ENCODE results near the gene ERF.

Gene ERF

GRCh38 chr19:42229855-42230351 lies 25.0 kb downstream of the ERF start:
- H3K9me3 ChIP-seq (ENCODE audit: control insufficient read depth, insufficient read depth, low read length) = no peaks in the 10 kb centered on the region
- H3K27ac ChIP-seq (ENCODE audit: low read depth, low read length) = no peak overlapping the region
- H4K20me1 ChIP-seq (ENCODE audit: control insufficient read depth, insufficient read depth, low read depth, low read length) = peaks cover 5% of the 10 kb centered on the region; the same call in 1 of the 2 replicates
- H3K4me2 ChIP-seq (ENCODE audit: low read length) = no peak overlapping the region
- H3K9me2 ChIP-seq (replicated peaks; ENCODE audit: control insufficient read depth, low read length) = no peaks in the 10 kb centered on the region
- H3K4me1 ChIP-seq (ENCODE audit: control insufficient read depth, low read length) = no peaks in the 10 kb centered on the region
- no peaks in the 10 kb centered on the region for H3K27me3 ChIP-seq (ENCODE audit: control insufficient read depth, low read length)
- H3K36me3 ChIP-seq (ENCODE audit: control insufficient read depth, low read length) = peaks cover 92% of the 10 kb centered on the region
- peaks cover 9% of the 10 kb centered on the region for H3F3A ChIP-seq (ENCODE audit: control insufficient read depth, insufficient read depth)
- no peak overlapping the region for H3K4me3 ChIP-seq (ENCODE audit: low read length)
- peaks cover 39% of the 10 kb centered on the region for H3K79me2 ChIP-seq (ENCODE audit: control insufficient read depth, low read length)
- TF ChIP-seq CTCF (IDR thresholded peaks at IDR 0.05; ENCODE audit: low read depth, low read length, poor library complexity, severe bottlenecking) (no peak), EZH2phosphoT487 (IDR thresholded peaks at IDR 0.05; ENCODE audit: borderline replicate concordance, low read length) (no peak)

GRCh38 chr19:42229301-42229854 lies 25.6 kb downstream of the ERF start:
- H3K27me3 ChIP-seq (ENCODE audit: control insufficient read depth, low read length) = no peaks in the 10 kb centered on the region
- no peaks in the 10 kb centered on the region for H3K4me1 ChIP-seq (ENCODE audit: control insufficient read depth, low read length)
- H3K4me3 ChIP-seq (ENCODE audit: low read length) = no peak overlapping the region
- peaks cover 45% of the 10 kb centered on the region for H3K79me2 ChIP-seq (ENCODE audit: control insufficient read depth, low read length)
- peaks cover 93% of the 10 kb centered on the region for H3K36me3 ChIP-seq (ENCODE audit: control insufficient read depth, low read length)
- H3K9me3 ChIP-seq (ENCODE audit: control insufficient read depth, insufficient read depth, low read length) = no peaks in the 10 kb centered on the region
- H3K27ac ChIP-seq (ENCODE audit: low read depth, low read length) = no peak overlapping the region
- no peaks in the 10 kb centered on the region for H3K9me2 ChIP-seq (replicated peaks; ENCODE audit: control insufficient read depth, low read length)
- peaks cover 9% of the 10 kb centered on the region for H3F3A ChIP-seq (ENCODE audit: control insufficient read depth, insufficient read depth)
- TF ChIP-seq CTCF (IDR thresholded peaks at IDR 0.05; ENCODE audit: low read depth, low read length, poor library complexity, severe bottlenecking) (peak; percentile 39), EZH2phosphoT487 (IDR thresholded peaks at IDR 0.05; ENCODE audit: borderline replicate concordance, low read length) (no peak)
- H3K4me2 ChIP-seq (ENCODE audit: low read length) = no peak overlapping the region
- H4K20me1 ChIP-seq (ENCODE audit: control insufficient read depth, insufficient read depth, low read depth, low read length) = peaks cover 5% of the 10 kb centered on the region; the same call in 1 of the 2 replicates

- Histone ChIP-seq H3K9me2 (replicated peaks; ENCODE audit: control insufficient read depth, low read length) (no peaks in the 10 kb centered on the region), H3K4me1 (ENCODE audit: control insufficient read depth, low read length) (no peaks in the 10 kb centered on the region), H3K27me3 (ENCODE audit: control insufficient read depth, low read length) (no peaks in the 10 kb centered on the region), H3K27ac (ENCODE audit: low read depth, low read length) (no peak overlapping the region), H3K36me3 (ENCODE audit: control insufficient read depth, low read length) (peaks cover 90% of the 10 kb centered on the region), H3K4me2 (ENCODE audit: low read length) (no peak overlapping the region), H3K4me3 (ENCODE audit: low read length) (no peak overlapping the region), H3K9me3 (ENCODE audit: control insufficient read depth, insufficient read depth, low read length) (no peaks in the 10 kb centered on the region), H4K20me1 (ENCODE audit: control insufficient read depth, insufficient read depth, low read depth, low read length) (peaks cover 5% of the 10 kb centered on the region; the same call in 1 of the 2 replicates), H3K79me2 (ENCODE audit: control insufficient read depth, low read length) (peaks cover 49% of the 10 kb centered on the region), H3F3A (ENCODE audit: control insufficient read depth, insufficient read depth) (peaks cover 9% of the 10 kb centered on the region)
- TF ChIP-seq EZH2phosphoT487 (IDR thresholded peaks at IDR 0.05; ENCODE audit: borderline replicate concordance, low read length) (no peak), CTCF (IDR thresholded peaks at IDR 0.05; ENCODE audit: low read depth, low read length, poor library complexity, severe bottlenecking) (no peak)
Observed at GRCh38 chr19:42228641-42229040, 26.3 kb downstream of the ERF start.

All from DOHH2 (cell line).